ENCODE results near the gene VEGFB.

The VEGFB gene

GRCh38 chr11:64269540-64270220 is 35.3 kb downstream of the VEGFB start:
- DNase-seq (ENCODE audit: extremely low read depth, low read depth), result peak; percentile 100
- TF ChIP-seq, protein P1, sequence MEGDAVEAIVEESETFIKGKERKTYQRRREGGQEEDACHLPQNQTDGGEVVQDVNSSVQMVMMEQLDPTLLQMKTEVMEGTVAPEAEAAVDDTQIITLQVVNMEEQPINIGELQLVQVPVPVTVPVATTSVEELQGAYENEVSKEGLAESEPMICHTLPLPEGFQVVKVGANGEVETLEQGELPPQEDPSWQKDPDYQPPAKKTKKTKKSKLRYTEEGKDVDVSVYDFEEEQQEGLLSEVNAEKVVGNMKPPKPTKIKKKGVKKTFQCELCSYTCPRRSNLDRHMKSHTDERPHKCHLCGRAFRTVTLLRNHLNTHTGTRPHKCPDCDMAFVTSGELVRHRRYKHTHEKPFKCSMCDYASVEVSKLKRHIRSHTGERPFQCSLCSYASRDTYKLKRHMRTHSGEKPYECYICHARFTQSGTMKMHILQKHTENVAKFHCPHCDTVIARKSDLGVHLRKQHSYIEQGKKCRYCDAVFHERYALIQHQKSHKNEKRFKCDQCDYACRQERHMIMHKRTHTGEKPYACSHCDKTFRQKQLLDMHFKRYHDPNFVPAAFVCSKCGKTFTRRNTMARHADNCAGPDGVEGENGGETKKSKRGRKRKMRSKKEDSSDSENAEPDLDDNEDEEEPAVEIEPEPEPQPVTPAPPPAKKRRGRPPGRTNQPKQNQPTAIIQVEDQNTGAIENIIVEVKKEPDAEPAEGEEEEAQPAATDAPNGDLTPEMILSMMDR (IDR thresholded peaks at IDR 0.05; ENCODE audit: low read depth, low read length), result no peak; the same call in 1 of the 2 replicates

DNA sequence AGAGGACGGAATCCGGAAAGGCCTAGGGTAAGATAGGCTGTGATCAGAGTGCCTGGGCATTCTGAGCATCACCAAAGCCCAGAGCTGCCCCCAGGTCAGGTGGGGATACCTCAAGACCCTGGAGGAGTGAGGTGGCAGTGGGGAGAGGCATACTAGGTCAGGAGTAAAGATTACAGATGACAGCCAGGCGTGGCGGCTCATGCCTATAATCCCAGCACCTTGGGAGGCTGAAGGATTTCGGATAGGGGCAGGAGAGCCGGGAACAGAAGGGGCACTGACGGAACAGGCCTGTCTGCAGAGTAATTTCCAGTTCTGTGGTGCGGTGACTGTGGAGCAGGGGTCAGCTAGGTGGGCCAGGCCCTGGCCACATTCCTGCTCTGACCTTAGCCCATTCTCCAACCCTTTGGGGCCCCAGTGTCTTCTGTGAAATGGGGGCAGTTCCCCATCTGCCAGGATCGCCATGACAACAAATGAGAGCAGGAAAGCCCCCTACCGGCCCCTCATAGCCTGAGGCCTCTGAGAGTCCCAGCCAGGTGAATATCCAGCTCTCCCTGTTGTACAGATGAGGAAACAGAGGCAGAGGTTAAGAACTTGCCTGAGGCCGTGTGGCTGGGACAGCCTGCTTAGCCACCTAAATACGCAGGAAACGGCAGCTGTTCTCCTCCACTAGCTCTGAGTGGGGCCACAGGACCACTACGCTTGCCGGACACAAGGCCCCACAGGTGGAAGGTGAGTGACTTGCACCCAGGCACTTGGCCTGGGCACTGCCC is 40.8 kb downstream of the VEGFB start:
- TF ChIP-seq, protein P1 (IDR thresholded peaks at IDR 0.05; ENCODE audit: low read depth, low read length), result no peak
- no peak for DNase-seq (ENCODE audit: extremely low read depth, low read depth)

- no peak for DNase-seq (ENCODE audit: extremely low read depth, low read depth)
- TF ChIP-seq, protein P1 (IDR thresholded peaks at IDR 0.05; ENCODE audit: low read depth, low read length), result no peak
Measured at GRCh38 chr11:64275841-64276240, 41.5 kb downstream of the VEGFB start.

- TF ChIP-seq, protein P1 (IDR thresholded peaks at IDR 0.05; ENCODE audit: low read depth, low read length), result no peak
- no peak for DNase-seq (ENCODE audit: extremely low read depth, low read depth)
Measured at GRCh38 chr11:64276653-64277431, 42.5 kb downstream of the VEGFB start.

- no peak for DNase-seq (ENCODE audit: extremely low read depth, low read depth)
- TF ChIP-seq, protein P1 (IDR thresholded peaks at IDR 0.05; ENCODE audit: low read depth, low read length), result no peak
Measured at GRCh38 chr11:64278576-64279190, 44.3 kb downstream of the VEGFB start.

DNA sequence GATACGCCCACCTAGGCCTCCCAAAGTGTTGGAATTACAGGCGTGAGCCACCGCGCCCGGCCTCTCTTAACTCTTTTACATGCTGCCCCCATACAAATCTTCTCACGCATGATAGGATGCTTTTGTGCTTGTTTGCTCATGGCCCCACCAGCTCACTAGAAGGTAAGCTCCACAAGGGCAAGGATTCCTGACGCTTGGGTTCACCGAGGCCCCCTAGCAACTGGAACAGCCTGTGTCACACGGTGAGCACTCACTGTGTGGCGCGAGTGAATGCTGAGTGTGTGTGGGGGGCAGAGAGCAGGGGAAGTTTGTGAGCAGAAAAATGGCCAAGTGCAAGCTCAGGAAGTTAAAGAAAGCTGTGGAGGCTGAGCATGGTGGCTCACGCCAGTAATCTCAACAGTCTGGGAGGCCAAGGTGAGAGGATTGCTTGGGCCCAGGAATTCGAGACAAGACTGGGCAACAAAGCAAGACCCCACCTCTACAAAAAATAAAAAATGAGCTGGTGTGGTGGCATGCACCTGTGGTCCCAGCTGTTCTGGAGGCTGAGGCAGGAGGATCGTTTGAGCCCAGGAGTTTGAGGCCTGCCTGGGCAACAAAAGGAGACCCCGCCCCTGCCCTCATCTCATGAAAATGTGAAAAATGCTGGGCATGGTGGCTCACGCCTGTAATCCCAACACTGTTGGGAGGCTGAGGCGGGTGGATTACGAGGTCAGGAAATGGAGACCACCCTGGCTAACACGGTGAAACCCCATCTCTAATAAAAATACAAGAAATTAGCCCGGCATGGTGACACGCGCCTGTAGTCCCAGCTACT is 47.8 kb downstream of the VEGFB start:
- DNase-seq (ENCODE audit: extremely low read depth, low read depth), result no peak
- TF ChIP-seq, protein P1 (IDR thresholded peaks at IDR 0.05; ENCODE audit: low read depth, low read length), result no peak
